Lung microvascular endothelial cell (primary cell): ENCODE data around the gene YIPF2. TPM values are rescaled to one million over a fixed set of nuclear protein-coding genes. Genes with fewer than 3 reads are reported as not detected.
"Not testable (repeated sequence)": the region's sequence is repeated elsewhere in the genome, so short reads cannot be mapped to it uniquely, and the experiment has no call there.

Experiments used
- DNase-seq, 2 donors: peaks; one replicate each; pipeline versions ENCODE4 v3.0.0 to v3.0.0-alpha.2; 2010; ENCODE audit warnings: low read depth in 2 of 2
- total RNA-seq: library from RNA; depleted of rRNA; stranded (reverse); fragments of >200 nt; gene quantifications from 2 replicates; pipeline ENCODE4 v1.2.1, GENCODE V29; 2014

Gene YIPF2
- total RNA-seq: 54.9 and 81.3 TPM in 2 replicates

DNA sequence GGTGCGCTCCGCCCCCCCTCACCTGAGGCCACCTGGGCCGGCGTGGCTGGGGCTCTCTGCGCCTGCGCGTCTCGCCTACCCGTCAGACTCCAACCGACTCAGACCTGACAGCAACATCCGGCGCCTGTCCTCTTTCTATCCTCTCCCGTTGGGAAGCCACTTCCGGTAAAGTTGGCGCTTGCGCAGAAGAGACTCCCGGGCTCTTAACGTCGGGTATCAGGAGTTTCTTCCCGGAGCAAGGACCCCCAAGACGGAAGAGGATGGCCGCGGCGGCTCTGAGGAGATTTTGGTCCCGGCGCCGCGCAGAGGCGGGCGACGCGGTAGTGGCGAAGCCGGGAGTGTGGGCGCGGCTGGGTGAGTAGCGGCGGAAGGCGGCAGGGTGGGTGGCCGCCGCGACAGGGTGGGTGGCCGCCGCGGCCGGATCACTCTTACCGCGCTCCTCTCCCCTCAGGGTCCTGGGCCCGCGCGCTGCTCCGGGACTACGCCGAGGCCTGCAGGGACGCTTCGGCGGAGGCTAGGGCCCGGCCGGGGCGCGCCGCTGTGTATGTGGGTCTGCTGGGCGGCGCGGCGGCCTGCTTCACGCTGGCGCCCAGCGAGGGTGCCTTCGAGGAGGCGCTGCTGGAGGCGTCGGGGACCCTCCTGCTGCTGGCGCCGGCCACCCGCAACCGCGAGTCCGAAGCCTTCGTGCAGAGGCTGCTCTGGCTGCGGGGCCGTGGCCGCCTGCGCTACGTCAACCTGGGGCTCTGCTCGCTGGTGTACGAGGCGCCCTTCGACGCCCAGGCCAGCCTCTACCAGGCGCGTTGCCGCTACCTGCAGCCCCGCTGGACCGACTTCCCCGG is at the start of gene YIPF2, which contains the start of gene TIMM29:
Gene YIPF2 (minus strand): TSS at position 77 of the 839 bp plus-strand sequence. CDS start 229 bp downstream, outside the sequence.
Gene TIMM29 (plus strand): TSS at position 249 of the 839 bp plus-strand sequence. CDS start 12 bp downstream, at position 261.
- peak; percentile 97 to 98 for DNase-seq

DNA sequence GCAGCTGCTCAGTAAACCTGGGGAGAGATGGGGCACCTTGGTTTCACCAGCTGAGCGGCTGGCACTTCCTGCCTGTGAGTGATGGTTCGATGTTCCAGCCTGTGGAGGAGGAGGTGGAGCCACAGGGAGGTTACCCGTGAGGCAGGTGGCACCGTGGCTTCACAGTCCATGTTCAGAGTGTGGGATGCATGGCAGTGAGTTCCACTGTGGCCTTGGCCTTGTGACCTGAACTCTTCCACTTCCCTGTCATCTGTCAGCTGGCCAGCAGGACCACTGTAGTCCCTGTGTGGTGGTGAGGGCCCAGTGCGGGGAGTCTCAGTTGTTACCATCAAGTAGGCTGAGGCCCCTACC is 49.3 kb upstream of the YIPF2 start:
- DNase-seq: no peak

DNA sequence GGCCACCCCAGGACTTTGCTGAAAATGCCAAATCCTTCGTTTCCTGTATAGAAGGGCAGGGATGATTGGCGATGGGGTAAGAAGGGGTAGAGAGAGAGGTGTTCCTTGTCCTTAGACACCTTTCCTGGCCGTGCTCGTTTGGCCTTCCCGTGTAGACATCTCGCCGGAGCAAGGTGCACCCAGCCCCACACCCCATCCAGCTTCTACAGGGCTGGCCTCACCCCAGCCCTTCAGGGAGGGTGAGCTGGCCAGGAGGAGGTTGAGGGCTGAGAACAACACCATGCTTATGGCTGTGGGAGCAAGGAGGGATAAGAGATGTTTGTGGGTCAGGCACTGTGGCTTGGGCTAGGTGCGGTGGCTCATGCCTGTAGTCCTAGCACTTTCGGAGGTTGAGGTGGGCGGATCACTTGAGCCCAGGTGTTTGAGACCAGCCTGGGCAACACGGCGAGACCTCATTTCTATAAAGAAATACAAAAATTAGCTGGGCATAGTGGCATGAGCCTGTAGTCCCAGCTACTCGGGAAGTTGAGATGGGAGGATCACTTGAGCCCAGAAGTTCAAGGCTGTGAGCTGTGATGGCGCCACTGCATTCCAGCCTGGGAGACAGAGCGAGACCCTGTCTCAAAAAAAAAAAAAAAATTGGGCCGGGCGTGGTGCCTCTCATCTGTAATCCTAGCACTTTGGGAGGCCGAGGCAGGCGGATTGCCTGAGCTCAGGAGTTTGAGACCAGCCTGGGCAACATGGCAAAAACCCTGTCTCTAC is 47.9 kb upstream of the YIPF2 start:
- DNase-seq: no peak

DNA sequence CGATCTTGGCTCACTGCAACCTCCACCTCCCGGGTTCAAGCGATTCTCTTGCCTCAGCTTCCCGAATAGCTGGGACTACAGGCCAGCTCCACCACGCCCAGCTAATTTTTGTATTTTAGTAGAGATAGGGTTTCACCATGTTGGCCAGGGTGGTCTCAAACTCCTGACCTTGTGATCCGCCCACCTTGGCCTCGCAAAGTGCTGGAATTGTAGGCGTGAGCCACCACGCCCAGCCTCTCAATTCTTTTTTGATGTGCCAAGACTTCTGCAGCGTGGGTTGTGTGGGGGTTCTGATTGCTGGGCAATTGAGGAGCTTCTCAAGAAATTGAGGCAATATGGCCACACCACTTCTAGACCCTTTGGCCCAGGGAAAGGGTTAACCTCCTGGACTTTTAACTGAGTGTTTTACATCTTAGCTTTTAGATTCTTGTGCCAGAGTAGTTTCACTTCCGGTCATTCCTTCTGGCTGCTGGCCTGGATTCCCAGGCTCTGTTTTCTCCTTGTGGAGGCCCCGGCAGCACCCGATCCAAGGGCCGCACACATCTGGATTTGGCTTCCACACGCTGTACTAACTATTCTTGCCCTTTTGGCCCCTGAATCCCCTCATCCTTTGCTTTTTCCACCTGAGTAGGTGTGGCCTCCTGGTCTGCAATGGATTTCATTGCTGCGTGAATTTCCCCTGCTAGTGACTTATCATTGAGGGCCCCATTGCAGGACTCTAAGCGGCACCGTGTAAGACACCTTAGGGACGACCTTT is 47.1 kb upstream of the YIPF2 start:
- DNase-seq: peak in 1 of 2 donors; percentile 66

DNA sequence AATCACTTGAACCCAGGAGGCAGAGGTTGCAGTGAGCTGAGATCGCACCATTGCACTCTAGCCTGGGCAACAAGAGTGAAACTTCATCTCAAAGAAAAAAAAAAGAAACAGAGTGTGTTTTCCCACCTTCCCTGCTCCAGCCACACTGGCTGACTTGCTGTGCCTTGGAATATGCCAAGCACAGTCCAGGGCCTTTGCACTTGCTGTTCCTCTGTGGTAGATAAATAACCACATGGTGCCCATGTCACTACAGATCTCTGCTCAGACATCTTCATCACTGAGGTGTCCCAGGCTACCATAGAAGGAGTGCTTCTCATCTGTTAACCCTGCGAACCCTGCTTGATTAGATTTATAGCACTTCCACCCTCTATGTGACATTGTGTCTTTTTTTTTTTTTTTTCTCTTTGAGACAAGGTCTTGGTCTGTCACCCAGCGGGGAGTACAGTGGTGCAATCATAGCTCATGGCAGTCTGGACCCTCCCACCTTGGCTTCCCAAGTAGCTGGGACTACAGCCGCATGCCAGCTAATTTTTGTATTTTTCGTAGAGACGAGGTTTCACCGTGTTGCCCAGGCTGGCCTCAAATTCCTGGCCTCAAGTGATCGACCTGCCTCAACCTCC is 42.8 kb upstream of the YIPF2 start:
- no peak for DNase-seq

DNA sequence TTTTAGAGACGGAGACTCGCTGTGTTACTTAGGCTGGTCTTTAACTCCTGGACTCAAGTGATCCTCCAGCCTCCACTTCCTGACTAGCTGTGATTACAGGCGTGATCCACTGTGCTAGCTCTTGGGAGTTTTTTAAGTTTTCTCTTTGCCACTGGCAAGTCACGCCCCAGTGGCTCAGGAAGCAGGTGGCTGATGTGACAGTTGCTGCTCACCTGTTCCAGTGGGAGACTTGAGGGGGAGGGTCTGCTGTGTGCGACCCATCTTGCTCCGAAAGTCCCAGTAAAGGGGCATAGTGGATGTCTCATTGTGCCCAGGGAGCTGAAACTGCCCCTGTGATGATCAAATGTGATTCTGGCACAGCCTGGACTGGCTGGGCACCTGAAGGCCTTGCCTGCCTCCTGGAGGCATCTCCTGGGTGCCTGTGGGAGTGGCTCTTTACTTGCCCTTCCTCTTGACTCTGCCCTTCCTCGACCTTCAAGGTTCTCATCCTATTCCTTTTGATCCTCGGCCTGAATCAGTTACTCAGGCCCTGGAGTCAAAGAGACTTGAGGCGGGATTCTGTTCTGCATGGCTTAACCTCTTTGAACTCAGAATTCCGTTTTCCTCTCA is 40.2 kb upstream of the YIPF2 start:
- DNase-seq: no peak

DNA sequence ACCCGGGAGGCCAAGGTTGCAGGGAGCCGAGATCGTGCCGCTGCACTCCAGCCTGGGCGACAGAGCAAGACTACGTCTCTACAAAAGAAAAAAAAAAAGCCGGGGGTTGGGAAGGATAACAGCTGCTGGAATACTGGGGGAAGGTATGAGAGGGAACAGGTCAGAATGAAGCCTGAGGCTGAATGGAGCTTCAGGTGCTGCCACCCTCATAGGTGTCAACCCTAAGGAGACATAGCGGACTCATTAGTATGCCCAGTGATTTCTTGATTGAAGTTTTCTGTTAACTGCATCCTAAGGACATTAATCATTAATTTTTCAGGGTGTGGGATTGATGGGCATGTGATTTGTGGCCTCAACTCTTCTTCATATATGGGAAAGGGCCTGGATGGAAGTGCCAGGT is 38.4 kb upstream of the YIPF2 start:
- DNase-seq: no peak

DNA sequence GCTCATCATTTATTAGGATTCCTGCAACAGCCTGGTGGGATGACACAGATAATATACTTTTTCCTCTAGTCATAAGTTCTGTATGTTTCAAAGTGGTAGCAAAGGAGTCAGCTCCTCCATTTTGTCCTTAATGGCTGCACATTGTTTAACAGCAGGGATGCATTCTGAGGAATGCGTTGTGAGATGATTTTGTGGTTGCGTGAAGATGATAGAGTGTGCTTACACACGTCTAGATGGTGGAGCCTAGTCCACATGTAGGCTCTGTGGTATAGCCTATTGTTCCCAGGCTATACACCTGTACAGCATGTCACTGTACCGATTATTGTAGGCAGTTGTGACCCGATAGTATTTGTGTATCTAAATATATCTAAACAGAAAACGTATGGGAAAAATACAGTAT is 37.0 kb upstream of the YIPF2 start:
- DNase-seq: no peak

DNA sequence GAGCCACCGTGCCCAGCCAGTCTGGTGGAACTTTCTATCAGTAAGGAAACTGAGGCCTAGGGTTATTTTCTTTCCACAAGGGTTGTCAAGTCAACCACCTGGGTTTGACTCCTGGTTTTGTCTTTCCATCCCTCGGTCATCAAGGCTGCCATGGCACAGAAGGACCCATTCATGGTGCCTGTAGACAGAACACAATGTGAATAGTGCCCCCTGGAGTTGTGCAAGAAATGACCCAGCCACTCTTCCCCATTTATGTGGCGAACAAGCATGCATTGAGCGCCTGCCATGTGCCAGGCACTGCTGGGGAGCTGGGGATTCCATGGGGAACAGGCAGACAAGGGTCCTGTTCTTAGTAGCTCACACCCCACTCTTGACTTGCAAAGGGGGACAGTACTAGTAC is 36.5 kb upstream of the YIPF2 start:
- DNase-seq: no peak

DNA sequence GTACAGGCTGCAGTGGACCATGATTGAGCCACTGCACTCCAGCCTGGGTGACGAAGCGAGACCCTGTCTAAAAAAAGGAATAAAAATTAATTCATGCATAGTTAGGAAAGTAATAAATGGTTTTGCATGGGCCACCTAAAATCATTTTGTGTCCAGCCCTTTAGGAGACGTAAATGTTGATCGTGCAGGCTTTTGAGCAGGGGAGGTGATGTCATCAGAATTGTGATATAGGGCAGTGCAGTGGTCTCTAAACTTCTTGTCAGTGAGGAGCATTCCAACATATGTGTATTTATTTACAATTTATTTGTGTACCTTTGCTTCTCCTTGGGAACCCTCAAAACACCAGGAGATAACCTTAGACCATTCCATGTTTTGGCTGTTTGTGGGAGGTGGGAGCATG is 35.4 kb upstream of the YIPF2 start:
- DNase-seq: no peak

DNA sequence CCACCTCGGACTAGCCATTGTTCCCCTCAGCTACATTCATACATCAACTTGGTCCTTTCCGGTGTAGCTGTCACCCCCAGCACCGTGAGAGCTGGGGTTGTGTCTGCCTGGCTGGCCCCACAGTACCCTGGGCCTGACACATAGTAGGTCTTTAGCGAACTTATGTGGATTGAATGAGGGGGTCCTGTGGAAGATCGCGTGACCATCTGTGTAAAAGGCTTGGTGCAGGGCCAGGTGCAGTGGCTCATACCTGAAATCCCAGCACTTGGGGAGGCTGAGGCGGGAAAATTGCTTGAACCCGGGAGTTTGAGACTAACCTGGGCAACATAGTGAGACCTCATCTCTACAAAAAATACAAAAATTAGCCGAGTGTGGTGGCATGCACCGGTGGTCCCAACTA is 34.4 kb upstream of the YIPF2 start:
- no peak for DNase-seq

DNA sequence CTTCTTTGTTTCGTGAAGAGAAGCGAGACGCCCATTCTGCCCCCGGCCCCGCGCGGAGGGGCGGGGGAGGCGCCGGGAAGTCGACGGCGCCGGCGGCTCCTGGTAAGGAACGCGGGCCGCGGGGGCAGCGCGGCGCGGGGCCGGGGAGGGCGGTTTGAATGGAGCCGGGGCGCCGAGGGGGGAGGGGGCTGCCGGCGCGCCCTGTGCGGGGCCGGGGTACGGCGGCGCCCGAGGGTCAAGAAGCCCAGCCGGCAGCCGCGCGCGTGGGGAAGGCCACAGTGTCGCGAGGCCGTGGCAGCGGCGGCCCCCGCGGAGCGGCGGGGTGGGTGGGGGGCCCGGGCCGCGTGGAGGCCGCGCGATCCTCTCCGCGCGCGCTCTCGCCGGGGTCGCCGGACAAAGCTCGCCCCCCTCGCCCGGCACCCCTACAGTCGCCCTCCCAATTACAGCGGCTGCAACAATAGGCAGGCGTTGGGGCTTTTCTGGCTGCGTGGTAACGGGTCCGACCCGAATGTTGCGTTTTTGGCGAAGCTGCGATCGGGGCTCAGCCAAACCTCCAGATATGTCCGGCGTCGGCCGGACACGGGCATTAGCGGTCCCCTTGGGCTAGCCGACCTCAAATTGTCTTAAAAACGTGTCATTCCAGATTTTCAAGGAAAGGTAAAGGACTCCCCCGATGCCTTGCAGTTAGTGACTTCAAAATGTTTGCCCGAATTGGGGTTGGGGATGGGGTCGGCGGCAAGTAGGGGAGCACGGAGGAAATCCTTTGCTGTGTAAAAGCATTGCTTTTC is 32.8 kb upstream of the YIPF2 start:
- peak; percentile 36 to 72 for DNase-seq

DNA sequence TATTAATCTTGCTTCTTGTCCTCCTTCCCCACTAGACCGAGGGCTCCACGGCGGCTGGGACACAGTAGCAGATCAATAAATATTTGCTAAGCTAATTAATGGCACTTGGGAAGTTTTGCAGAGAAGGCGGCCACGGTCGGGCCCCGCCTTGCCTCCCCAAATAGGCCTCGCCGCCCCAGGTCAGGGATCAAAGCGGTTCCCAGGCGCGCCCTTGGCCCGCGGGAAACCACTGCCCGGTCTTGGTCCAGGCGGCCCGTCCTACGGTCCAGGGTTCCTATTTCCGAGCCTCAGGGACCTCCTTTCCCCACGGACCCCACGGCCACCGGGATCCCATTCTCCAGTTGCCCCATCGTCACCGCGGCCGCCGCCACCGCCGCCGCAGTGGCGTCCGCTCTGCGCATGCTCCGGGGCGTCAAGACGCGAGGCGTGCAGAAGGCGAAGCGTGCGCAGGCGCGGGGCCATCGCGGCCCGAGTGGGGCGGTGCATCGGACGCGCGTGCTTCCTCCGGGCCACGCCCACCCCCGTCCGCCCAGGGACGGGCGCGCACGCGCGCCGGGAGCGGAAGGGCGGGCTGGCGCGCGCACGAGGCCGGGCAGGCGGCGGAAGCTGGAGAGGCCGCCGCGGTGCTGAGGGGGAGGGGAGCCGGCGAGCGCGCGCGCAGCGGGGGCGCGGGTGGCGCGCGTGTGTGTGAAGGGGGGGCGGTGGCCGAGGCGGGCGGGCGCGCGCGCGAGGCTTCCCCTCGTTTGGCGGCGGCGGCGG is 32.1 kb upstream of the YIPF2 start, which contains the start of gene SMARCA4:
Gene SMARCA4 (plus strand): TSS at position 717 of the 759 bp plus-strand sequence. CDS start 23,122 bp downstream, outside the sequence.
- DNase-seq: peak; percentile 98 to 99

DNA sequence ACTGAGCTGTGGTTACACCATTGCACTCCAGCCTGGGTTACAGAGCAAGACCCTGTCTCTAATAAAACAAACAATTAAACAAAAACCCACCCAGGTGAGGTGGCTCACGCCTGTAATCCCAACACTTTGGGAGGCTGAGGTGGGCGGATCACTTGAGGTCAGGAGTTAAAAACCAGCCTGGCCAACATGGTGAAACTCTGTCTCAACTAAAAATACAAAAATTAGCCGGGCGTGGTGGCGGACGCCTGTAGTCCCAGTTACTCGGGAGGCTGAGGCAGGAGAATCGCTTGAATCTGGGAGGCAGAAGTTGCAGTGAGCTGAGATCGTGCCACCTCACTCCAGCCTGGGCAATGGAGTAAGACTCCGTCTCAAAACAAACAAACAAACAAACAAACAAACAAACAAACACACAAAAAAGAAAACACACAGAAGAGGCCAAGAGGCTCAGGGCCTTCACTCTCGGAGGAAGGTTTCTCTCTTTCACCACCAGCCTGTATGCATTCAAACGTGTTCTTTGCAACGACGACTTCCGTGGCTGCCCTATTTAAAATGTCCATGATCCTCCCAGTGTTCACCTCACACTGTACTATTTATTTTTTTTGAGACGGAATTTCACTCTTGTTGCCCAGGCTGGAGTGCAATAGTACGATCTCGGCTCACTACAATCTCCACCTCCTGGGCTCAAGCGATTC is 31.0 kb upstream of the YIPF2 start:
- DNase-seq: not testable (repeated sequence)

DNA sequence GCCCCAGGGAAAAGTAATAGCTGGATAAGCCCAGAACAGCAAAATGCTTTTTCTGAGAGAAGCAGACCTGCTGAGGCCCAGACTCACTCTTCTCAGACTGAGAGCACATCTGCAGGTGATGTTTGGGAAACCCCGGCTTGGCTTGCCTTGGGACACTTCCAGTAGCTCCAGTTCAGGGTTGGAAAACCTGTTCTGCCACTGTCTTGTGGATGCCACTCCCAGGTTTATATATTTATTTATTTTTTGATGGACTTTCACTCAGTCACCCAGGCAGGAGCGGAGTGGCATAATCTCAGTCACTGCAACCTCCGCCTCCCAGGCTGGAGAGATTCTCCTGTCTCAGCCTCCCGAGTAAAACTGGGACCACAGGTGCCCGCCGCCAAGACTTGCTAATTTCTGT is 24.4 kb upstream of the YIPF2 start:
- no peak for DNase-seq

DNA sequence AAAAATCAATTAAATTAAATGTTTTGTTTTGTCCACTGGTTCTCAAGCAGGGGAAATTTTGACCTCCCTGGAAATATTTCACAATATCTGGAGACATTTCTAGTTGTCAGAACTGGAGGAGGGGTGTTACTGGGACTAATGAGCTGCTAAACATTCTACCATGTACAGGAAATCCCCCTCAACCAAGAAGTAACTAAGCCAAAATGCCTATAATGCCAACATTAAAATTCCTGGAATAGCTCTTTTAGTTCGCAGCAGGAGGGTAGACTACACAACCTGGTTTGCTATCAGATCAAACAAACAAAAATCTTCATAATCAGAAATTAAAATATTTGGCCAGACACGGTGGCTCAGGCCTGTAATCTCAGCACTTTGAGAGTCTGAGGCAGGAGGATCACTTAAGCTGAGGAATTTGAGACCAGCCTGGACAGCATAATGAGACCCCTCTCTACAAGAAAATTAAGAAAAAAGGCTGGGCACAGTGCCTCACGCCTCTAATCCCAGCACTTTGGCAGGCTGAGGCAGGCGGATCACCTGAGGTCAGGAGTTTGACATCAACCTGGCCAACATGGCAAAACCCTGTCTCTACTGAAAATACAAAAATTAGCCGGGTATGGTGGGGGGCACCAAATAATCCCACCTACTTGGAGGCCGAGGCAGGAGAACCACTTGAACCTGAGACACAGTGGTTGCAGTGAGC is 18.7 kb upstream of the YIPF2 start:
- no peak for DNase-seq

DNA sequence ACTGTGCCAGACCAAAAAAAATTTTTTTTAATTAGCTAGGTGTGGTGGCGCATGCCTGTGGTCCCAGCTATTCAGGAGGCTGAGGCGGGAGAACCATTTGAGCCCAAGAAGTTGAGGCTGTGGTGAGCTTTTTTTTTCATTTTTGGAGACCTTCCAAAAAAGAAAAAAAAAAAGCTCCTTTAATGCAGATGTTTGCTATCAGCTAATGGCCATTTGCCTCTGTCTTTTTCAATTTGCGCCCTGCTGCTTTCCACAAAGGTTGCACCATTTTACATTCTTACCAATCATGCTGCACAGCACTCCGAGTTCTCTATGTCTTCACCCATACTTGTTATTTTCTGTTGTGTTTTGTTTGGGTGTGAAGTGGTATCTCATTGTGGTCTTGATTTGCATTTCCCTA is 16.8 kb upstream of the YIPF2 start:
- DNase-seq: no peak

DNA sequence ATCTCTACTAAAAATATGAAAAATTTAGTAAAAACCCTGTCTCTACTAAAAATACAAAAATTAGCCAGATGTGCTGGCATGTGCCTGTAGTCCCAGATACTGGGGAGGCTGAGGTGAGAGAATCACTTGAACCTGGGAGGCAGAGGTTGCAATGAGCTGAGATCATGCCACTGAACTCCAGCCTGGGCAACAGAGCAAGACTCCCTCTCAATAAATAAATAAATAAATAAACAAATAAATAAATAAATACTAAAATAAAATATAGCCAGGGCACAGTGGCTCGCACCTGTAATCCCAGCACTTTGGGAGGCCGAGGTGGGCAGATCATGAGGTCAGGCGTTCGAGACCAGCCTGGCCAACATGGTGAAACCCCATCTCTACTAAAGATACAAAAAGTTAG is 15.0 kb upstream of the YIPF2 start:
- DNase-seq: not testable (repeated sequence)
